Daoy (cell line): ENCODE measurements around the gene TMEFF1. TPM values are rescaled to one million over a fixed set of nuclear protein-coding genes. Genes with fewer than 3 reads are reported as not detected.

Experiments used
- DNase-seq: peaks from one replicate; pipeline ENCODE4 v3.0.0-alpha.2; 2015; ENCODE audit warnings: low read depth
- total RNA-seq: library from RNA; depleted of rRNA; stranded (reverse); fragments of >200 nt; shearing (Covaris generic); gene quantifications from 2 replicates; pipeline ENCODE4 v1.2.3, GENCODE V29; 2014

Gene TMEFF1
- total RNA-seq, 1 experiment from 2014 or later, result 2.1 TPM

- no peak for DNase-seq
These were observed 26.9 kb upstream of the TMEFF1 start for GRCh38 chr9:100445903-100446549.

- no peak for DNase-seq
These were observed 25.9 kb upstream of the TMEFF1 start for GRCh38 chr9:100447041-100447440.

GRCh38 chr9:100448266-100448665 lies 24.7 kb upstream of the TMEFF1 start:
- no peak for DNase-seq

GRCh38 chr9:100449420-100449819 lies 23.5 kb upstream of the TMEFF1 start:
- no peak for DNase-seq

GRCh38 chr9:100452894-100453293 lies 20.1 kb upstream of the TMEFF1 start:
- no peak for DNase-seq

- no peak for DNase-seq
These were observed 17.5 kb upstream of the TMEFF1 start for GRCh38 chr9:100455470-100455869.

GRCh38 chr9:100457517-100457916 lies 15.4 kb upstream of the TMEFF1 start:
- DNase-seq, result no peak

- DNase-seq, result no peak
These were observed 13.0 kb upstream of the TMEFF1 start for GRCh38 chr9:100459963-100460362.

GRCh38 chr9:100465274-100465673 lies 7.7 kb upstream of the TMEFF1 start:
- DNase-seq, result no peak

GRCh38 chr9:100465761-100466160 lies 7.2 kb upstream of the TMEFF1 start:
- DNase-seq, result no peak

GRCh38 chr9:100466171-100466828 lies 6.6 kb upstream of the TMEFF1 start:
- no peak for DNase-seq

- no peak for DNase-seq
These were observed 6.1 kb upstream of the TMEFF1 start for GRCh38 chr9:100466829-100467221.

- DNase-seq, result no peak
These were observed 4.9 kb upstream of the TMEFF1 start for GRCh38 chr9:100468041-100468440.

GRCh38 chr9:100472268-100472667 lies 681 bp upstream of the TMEFF1 start:
- DNase-seq, result no peak

GRCh38 chr9:100473276-100474081 lies 530 bp downstream of the TMEFF1 start:
- DNase-seq, result peak; percentile 66

- peak; percentile 29 for DNase-seq
These were observed 1.4 kb downstream of the TMEFF1 start for GRCh38 chr9:100474082-100474923.

GRCh38 chr9:100474924-100475276 lies 2.0 kb downstream of the TMEFF1 start:
- no peak for DNase-seq

GRCh38 chr9:100477241-100477640 lies 4.3 kb downstream of the TMEFF1 start:
- DNase-seq, result no peak

- DNase-seq, result no peak
These were observed 5.2 kb downstream of the TMEFF1 start for GRCh38 chr9:100478192-100478591.

GRCh38 chr9:100479820-100480219 lies 6.9 kb downstream of the TMEFF1 start:
- DNase-seq, result no peak

GRCh38 chr9:100485196-100485595 lies 12.2 kb downstream of the TMEFF1 start:
- no peak for DNase-seq
